OCI-LY7 (cell line): ENCODE results near the gene CCDC8. TPM values are rescaled to one million over a fixed set of nuclear protein-coding genes. Genes with fewer than 3 reads are reported as not detected.

Experiments
- BruUV-seq: library from RNA; stranded (reverse); fragments of 400-500 nt; replicated peaks from 2 replicates; lab custom pipeline; 2021; lab: Mats Ljungman, UMichigan
- CTCF ChIA-PET: fragments of 300-600 bp; sonication (Branson Sonifier 250); formaldehyde crosslinking; loops from one replicate; lab custom pipeline; 2022; ENCODE audit warnings: antibody characterized with exemption; ENCODE audit not compliant: unreplicated experiment; lab: Charles Lee
- POLR2A ChIA-PET: fragments of 300-600 bp; sonication (Branson Sonifier 250); formaldehyde crosslinking; loops from one replicate; lab custom pipeline; 2022; ENCODE audit warnings: antibody characterized with exemption; lab: Charles Lee
- DNase-seq: peaks from one replicate; pipeline ENCODE4 v3.0.0-alpha.2; 2015; ENCODE audit warnings: low spot score
- H2AFZ ChIP-seq: fragments of 200-600 bp; sonication (generic), shearing (Covaris generic); 2 replicates; pipeline ENCODE4 v1.6.1; 2014; ENCODE audit warnings: mild to moderate bottlenecking, antibody characterized with exemption, low read length, moderate library complexity
- H3K27ac ChIP-seq: fragments of 200-600 bp; sonication (generic); 2 replicates; pipeline ENCODE4 v1.5.1; 2014; ENCODE audit warnings: mixed run types, low read depth, mild to moderate bottlenecking, moderate library complexity, low read length, inconsistent platforms; ENCODE audit not compliant: poor library complexity, severe bottlenecking
- H3K36me3 ChIP-seq: fragments of 200-600 bp; sonication (generic); 2 replicates; pipeline ENCODE4 v1.6.1; 2014; ENCODE audit warnings: mild to moderate bottlenecking, antibody characterized with exemption, low read length, moderate library complexity, mixed read lengths; ENCODE audit not compliant: insufficient read depth
- H3K4me1 ChIP-seq: fragments of 200-600 bp; sonication (generic); 2 replicates; pipeline ENCODE4 v1.5.1; 2014; ENCODE audit warnings: mild to moderate bottlenecking, low read length; ENCODE audit not compliant: insufficient read depth, poor library complexity, severe bottlenecking
- H3K4me2 ChIP-seq: fragments of 200-600 bp; sonication (generic); 2 replicates; pipeline ENCODE4 v1.6.1; 2014; ENCODE audit warnings: mild to moderate bottlenecking, low read length
- H3K4me3 ChIP-seq: fragments of 200-600 bp; sonication (generic); 2 replicates; pipeline ENCODE4 v1.5.1; 2014; ENCODE audit warnings: mild to moderate bottlenecking, low read depth, low read length; ENCODE audit not compliant: poor library complexity, severe bottlenecking
- H3K79me2 ChIP-seq: fragments of 200-600 bp; sonication (generic); 2 replicates; pipeline ENCODE4 v1.6.1; 2016; ENCODE audit warnings: low read depth, mild to moderate bottlenecking, low read length, moderate library complexity, mixed read lengths; ENCODE audit not compliant: insufficient read depth
- H3K9me2 ChIP-seq: fragments of 200-600 bp; sonication (generic); 2 replicates; pipeline ENCODE4 v1.6.1; 2016; ENCODE audit warnings: mild to moderate bottlenecking, low read length, mixed read lengths; ENCODE audit not compliant: insufficient read depth
- H3K9me3 ChIP-seq: fragments of 200-600 bp; sonication (generic); 2 replicates; pipeline ENCODE4 v1.6.1; 2014; ENCODE audit warnings: mild to moderate bottlenecking, mixed run types, low read length, mixed read lengths
- H4K20me1 ChIP-seq: fragments of 200-600 bp; sonication (generic); 2 replicates; pipeline ENCODE4 v1.6.1; 2014; ENCODE audit warnings: mild to moderate bottlenecking, antibody characterized with exemption, low read length, moderate library complexity, mixed read lengths; ENCODE audit not compliant: insufficient read depth
- EZH2phosphoT487 ChIP-seq: fragments of 200-600 bp; sonication (generic); IDR thresholded peaks from 2 replicates; pipeline ENCODE4 v1.6.1; 2018; ENCODE audit warnings: low read depth, borderline replicate concordance, mild to moderate bottlenecking, mixed run types, antibody characterized with exemption, low read length, moderate library complexity, mixed read lengths
- intact Hi-C: fragments of 100-400 bp; cut with micrococcal nuclease; formaldehyde crosslinking; loops from one replicate; pipeline ENCODE4 v1.10.0; 2022; ENCODE audit not compliant: unreplicated experiment
- total RNA-seq, 2 experiments: library from RNA; depleted of rRNA in 1 of 2; stranded (reverse); fragments of >200 nt in 1 of 2; shearing (Covaris generic) in 1 of 2; gene quantifications; 2 replicates each; pipeline ENCODE4 v1.2.3, GENCODE V29; 2014 to 2022
- TF ChIP-seq, protein P1 (sequence below): fragments of 200-600 bp; sonication (generic); conservative IDR thresholded peaks from 2 replicates; pipeline ENCODE4 v1.5.1; 2014; ENCODE audit warnings: mild to moderate bottlenecking, antibody characterized with exemption, low read length, moderate library complexity, mixed read lengths

The CCDC8 gene
- total RNA-seq, 2 experiments from 2014 or later = 0.09 to 0.10 TPM

DNA sequence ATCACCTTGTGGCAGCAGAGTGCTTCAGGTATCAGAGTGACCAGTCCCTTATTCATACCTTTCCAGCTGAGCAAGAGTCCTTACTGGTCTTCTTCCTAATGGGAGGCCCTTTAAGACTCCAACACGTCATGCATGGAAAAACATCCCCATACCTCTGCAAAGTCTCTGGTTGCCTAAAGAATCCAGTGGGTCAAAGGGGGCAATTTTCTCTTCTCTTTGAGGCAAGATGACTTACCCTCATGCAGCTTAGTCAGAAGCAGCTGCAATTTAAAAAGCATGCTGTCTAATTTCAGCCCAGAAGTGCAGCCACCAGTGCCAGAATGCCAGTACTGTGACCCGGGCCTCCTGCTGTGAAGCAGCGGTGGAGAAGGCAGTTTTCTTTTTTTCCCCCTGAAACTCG, 47.8 kb downstream of the CCDC8 start:
- H3K4me1 ChIP-seq = peaks cover 6% of the 10 kb centered on the region
- H3K9me2 ChIP-seq = no peaks in the 10 kb centered on the region
- peaks cover 16% of the 10 kb centered on the region for H4K20me1 ChIP-seq
- BruUV-seq = no TSS peak
- no peaks in the 10 kb centered on the region for H3K9me3 ChIP-seq
- no peak overlapping the region for H3K4me3 ChIP-seq
- POLR2A ChIA-PET = no interaction called here
- H3K79me2 ChIP-seq = peaks cover 51% of the 10 kb centered on the region; the same call in 1 of the 2 replicates
- peaks cover 79% of the 10 kb centered on the region for H3K36me3 ChIP-seq
- intact Hi-C loops = no loop called here
- H3K27ac ChIP-seq = no peak overlapping the region
- TF ChIP-seq, protein P1, sequence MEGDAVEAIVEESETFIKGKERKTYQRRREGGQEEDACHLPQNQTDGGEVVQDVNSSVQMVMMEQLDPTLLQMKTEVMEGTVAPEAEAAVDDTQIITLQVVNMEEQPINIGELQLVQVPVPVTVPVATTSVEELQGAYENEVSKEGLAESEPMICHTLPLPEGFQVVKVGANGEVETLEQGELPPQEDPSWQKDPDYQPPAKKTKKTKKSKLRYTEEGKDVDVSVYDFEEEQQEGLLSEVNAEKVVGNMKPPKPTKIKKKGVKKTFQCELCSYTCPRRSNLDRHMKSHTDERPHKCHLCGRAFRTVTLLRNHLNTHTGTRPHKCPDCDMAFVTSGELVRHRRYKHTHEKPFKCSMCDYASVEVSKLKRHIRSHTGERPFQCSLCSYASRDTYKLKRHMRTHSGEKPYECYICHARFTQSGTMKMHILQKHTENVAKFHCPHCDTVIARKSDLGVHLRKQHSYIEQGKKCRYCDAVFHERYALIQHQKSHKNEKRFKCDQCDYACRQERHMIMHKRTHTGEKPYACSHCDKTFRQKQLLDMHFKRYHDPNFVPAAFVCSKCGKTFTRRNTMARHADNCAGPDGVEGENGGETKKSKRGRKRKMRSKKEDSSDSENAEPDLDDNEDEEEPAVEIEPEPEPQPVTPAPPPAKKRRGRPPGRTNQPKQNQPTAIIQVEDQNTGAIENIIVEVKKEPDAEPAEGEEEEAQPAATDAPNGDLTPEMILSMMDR = no peak
- TF ChIP-seq EZH2phosphoT487 = no peak
- CTCF ChIA-PET = no interaction called here
- no peak overlapping the region for H2AFZ ChIP-seq
- no peak for DNase-seq
- H3K4me2 ChIP-seq = no peak overlapping the region

DNA sequence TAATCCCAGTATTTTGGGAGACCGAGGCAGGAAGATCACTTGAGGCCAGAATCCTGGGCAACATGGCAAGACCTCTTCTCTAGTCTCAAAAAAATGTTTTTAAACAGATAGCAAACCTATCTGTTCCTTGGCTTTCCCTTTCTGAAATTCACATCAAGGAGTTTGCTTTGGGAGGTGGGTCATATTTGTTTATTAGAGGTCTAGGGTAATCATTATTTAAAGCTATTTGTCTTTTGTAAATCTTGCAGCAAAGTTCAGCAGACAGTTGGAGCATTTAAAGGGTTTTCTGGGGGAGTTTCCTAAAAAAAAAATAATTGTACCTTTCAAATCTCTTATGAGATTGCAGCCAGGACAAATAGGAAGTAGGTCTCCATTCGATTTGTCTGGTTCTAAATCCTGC, 49.0 kb downstream of the CCDC8 start:
- intact Hi-C loops = no loop called here
- Histone ChIP-seq H3K27ac (no peak overlapping the region), H3K36me3 (peaks cover 86% of the 10 kb centered on the region), H2AFZ (no peak overlapping the region), H3K4me2 (no peak overlapping the region), H4K20me1 (peaks cover 16% of the 10 kb centered on the region), H3K4me3 (no peak overlapping the region), H3K9me2 (no peaks in the 10 kb centered on the region), H3K9me3 (no peaks in the 10 kb centered on the region), H3K4me1 (peaks cover 10% of the 10 kb centered on the region), H3K79me2 (peaks cover 55% of the 10 kb centered on the region; the same call in 1 of the 2 replicates)
- BruUV-seq = no TSS peak
- ChIA-PET POLR2A (interaction anchor here (0.7 kb wide), 1 partner anchor 1336 kb away, joined by 3 read pairs; no protein-coding TSS in a partner anchor), CTCF (no interaction called here)
- DNase-seq = no peak
- TF ChIP-seq, protein P1 = no peak
- TF ChIP-seq EZH2phosphoT487 = no peak

DNA sequence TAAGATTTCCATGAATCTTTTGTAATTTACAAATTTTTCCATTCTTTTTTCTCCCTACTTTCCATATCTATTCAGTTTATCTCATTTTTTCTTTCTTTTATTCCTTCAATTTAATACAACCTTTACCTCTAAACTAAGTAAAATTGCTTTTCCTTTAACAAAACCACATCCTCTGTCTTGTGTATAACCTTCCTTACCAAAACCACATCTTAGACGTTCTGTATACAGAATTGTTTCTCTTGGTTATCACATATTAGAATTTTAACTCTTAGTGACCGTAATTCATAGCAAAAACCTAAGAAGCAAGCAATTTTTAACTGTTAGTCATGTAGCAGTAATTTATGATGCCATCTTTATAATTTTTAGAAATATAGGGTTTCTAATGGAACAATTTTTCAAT, 51.4 kb downstream of the CCDC8 start:
- ChIA-PET POLR2A (no interaction called here), CTCF (no interaction called here)
- peaks cover 9% of the 10 kb centered on the region; the same call in 1 of the 2 replicates for H4K20me1 ChIP-seq
- no peak overlapping the region for H2AFZ ChIP-seq
- H3K27ac ChIP-seq = no peak overlapping the region
- H3K9me3 ChIP-seq = no peaks in the 10 kb centered on the region
- H3K4me3 ChIP-seq = no peak overlapping the region
- H3K36me3 ChIP-seq = peaks cover 90% of the 10 kb centered on the region
- no peak for DNase-seq
- no TSS peak for BruUV-seq
- intact Hi-C loops = no loop called here
- peaks cover 19% of the 10 kb centered on the region for H3K4me1 ChIP-seq
- TF ChIP-seq EZH2phosphoT487 = no peak
- TF ChIP-seq, protein P1 = no peak
- H3K9me2 ChIP-seq = no peaks in the 10 kb centered on the region
- H3K79me2 ChIP-seq = peaks cover 68% of the 10 kb centered on the region
- H3K4me2 ChIP-seq = no peak overlapping the region

Other genes starting within 250 kb of the CCDC8 start
- gene IGFL1, start 183.8 kb downstream of the CCDC8 start, total RNA-seq (2014; rRNA removed; shearing (Covaris generic)) = not detected in 2 replicates
- gene IGFL1, start 183.8 kb downstream of the CCDC8 start, total RNA-seq (2022) = not detected in 2 replicates
- not detected in 2 replicates for gene HIF3A, start 116.5 kb downstream of the CCDC8 start, total RNA-seq (2014; rRNA removed; shearing (Covaris generic))
- not detected in 2 replicates for gene HIF3A, start 116.5 kb downstream of the CCDC8 start, total RNA-seq (2022)
- 110 and 118 TPM in 2 replicates for gene PPP5C, start 66.5 kb downstream of the CCDC8 start, total RNA-seq (2014; rRNA removed; shearing (Covaris generic))
- gene PPP5C, start 66.5 kb downstream of the CCDC8 start, total RNA-seq (2022) = 103 and 105 TPM in 2 replicates
- gene PNMA8C, start 15.4 kb upstream of the CCDC8 start, total RNA-seq (2014; rRNA removed; shearing (Covaris generic)) = 1.0 and 1.5 TPM in 2 replicates
- 4.3 and 4.9 TPM in 2 replicates for gene PNMA8C, start 15.4 kb upstream of the CCDC8 start, total RNA-seq (2022)
- gene PNMA8A, start 58.0 kb upstream of the CCDC8 start, total RNA-seq (2014; rRNA removed; shearing (Covaris generic)) = not detected in 2 replicates
- gene PNMA8A, start 58.0 kb upstream of the CCDC8 start, total RNA-seq (2022) = not detected in 2 replicates
- gene PNMA8B, start 82.3 kb upstream of the CCDC8 start, total RNA-seq (2014; rRNA removed; shearing (Covaris generic)) = 1.9 and 2.0 TPM in 2 replicates
- 0.33 and 0.40 TPM in 2 replicates for gene PNMA8B, start 82.3 kb upstream of the CCDC8 start, total RNA-seq (2022)
- 175 and 205 TPM in 2 replicates for gene CALM3, start 187.8 kb upstream of the CCDC8 start, total RNA-seq (2014; rRNA removed; shearing (Covaris generic))
- 198 and 246 TPM in 2 replicates for gene CALM3, start 187.8 kb upstream of the CCDC8 start, total RNA-seq (2022)
- 0.25 and 0.26 TPM in 2 replicates for gene PTGIR, start 211.5 kb upstream of the CCDC8 start, total RNA-seq (2014; rRNA removed; shearing (Covaris generic))
- not detected in 2 replicates for gene PTGIR, start 211.5 kb upstream of the CCDC8 start, total RNA-seq (2022)
- gene GNG8, start 222.6 kb upstream of the CCDC8 start, total RNA-seq (2014; rRNA removed; shearing (Covaris generic)) = not detected in 2 replicates
- gene GNG8, start 222.6 kb upstream of the CCDC8 start, total RNA-seq (2022) = not detected in 2 replicates
- gene DACT3, start 247.6 kb upstream of the CCDC8 start, total RNA-seq (2014; rRNA removed; shearing (Covaris generic)) = 0.10 and 0.44 TPM in 2 replicates
- gene DACT3, start 247.6 kb upstream of the CCDC8 start, total RNA-seq (2022) = not detected in 2 replicates